ENCODE data around the gene C9orf152. TPM values are rescaled to one million over a fixed set of nuclear protein-coding genes. Genes with fewer than 3 reads are reported as not detected.

The C9orf152 gene
- total and polyA plus RNA-seq, 12 donors: not detected

GRCh38 chr9:110180511-110181434 lies 27.2 kb downstream of the C9orf152 start:
- ATAC-seq (peak in 1 of 8 donors; percentile 54), DNase-seq (no peak)
- H3K36me3 ChIP-seq: no peaks in the 10 kb centered on the region
- WGBS, 2 donors: 66 to 69% methylated on average over 7 of the region's 7 CpGs
- peaks cover 0 to 13% (median 0%) of the 10 kb centered on the region in 9 donors for H3K4me1 ChIP-seq
- H3K27me3 ChIP-seq: no peaks in the 10 kb centered on the region
- H3K27ac ChIP-seq: no peak overlapping the region
- no peak for TF ChIP-seq CTCF (IDR thresholded peaks at IDR 0.05)
- H3K9me3 ChIP-seq: no peaks in the 10 kb centered on the region
- no peak overlapping the region for H3K4me3 ChIP-seq
- intact Hi-C loops (cut with DNase I): loop anchor here in 7 of 10 donors (5.0 to 10.0 kb wide), 3 partner anchors 37 to 447 kb away; no protein-coding TSS in a partner anchor

GRCh38 chr9:110179734-110180133 lies 28.2 kb downstream of the C9orf152 start:
- WGBS, 2 donors: 89 to 92% methylated on average over 4 of the region's 4 CpGs

GRCh38 chr9:110178281-110178680 lies 29.7 kb downstream of the C9orf152 start:
- no peak for TF ChIP-seq CTCF (IDR thresholded peaks at IDR 0.05)
- WGBS, 2 donors: 53 to 70% methylated on average over 1 of the region's 1 CpG
- DNase-seq: no peak
- Histone ChIP-seq H3K4me1 (peaks cover 0 to 13% (median 0%) of the 10 kb centered on the region in 9 donors), H3K9me3 (no peaks in the 10 kb centered on the region), H3K36me3 (no peaks in the 10 kb centered on the region), H3K27ac (no peak overlapping the region), H3K4me3 (no peak overlapping the region), H3K27me3 (no peaks in the 10 kb centered on the region)
- ATAC-seq: no peak
- intact Hi-C loops (cut with DNase I): no loop called here

More at GRCh38 chr9:110179734-110180133, 28.2 kb downstream of the C9orf152 start:
- DNase-seq (no peak), ATAC-seq (no peak)
- Histone ChIP-seq H3K27me3 (no peaks in the 10 kb centered on the region), H3K36me3 (no peaks in the 10 kb centered on the region), H3K4me3 (no peak overlapping the region), H3K27ac (no peak overlapping the region), H3K4me1 (peaks cover 0 to 13% (median 0%) of the 10 kb centered on the region in 9 donors), H3K9me3 (no peaks in the 10 kb centered on the region)
- TF ChIP-seq CTCF (IDR thresholded peaks at IDR 0.05): no peak
- intact Hi-C loops (cut with DNase I): loop anchor here in 7 of 10 donors (5.0 to 10.0 kb wide), 3 partner anchors 38 to 448 kb away; no protein-coding TSS in a partner anchor

- no peak for TF ChIP-seq CTCF (IDR thresholded peaks at IDR 0.05)
- Histone ChIP-seq H3K4me3 (no peak overlapping the region), H3K36me3 (peaks cover 0 to 23% (median 0%) of the 10 kb centered on the region in 9 donors), H3K9me3 (no peaks in the 10 kb centered on the region), H3K27me3 (no peaks in the 10 kb centered on the region), H3K4me1 (peaks cover 0 to 10% (median 3%) of the 10 kb centered on the region in 9 donors), H3K27ac (no peak overlapping the region)
- intact Hi-C loops (cut with DNase I): no loop called here
- DNase-seq (no peak), ATAC-seq (no peak)
- 88 to 90% methylated on average over 4 of the region's 4 CpGs for WGBS, 2 donors
These were observed 32.5 kb downstream of the C9orf152 start for GRCh38 chr9:110175275-110175968.
